Measurements from ENCODE around the gene ZDHHC11B. TPM values are rescaled to one million over a fixed set of nuclear protein-coding genes. Genes with fewer than 3 reads are reported as not detected.
"Not testable (repeated sequence)": the region's sequence is repeated elsewhere in the genome, so short reads cannot be mapped to it uniquely, and the experiment has no call there.

Gene ZDHHC11B
- total and polyA plus RNA-seq, 3 donors from 2014 or later, result 3.0 to 9.0 (median 4.6) TPM

- H3K27me3 ChIP-seq; DNase-seq; H3K4me1 ChIP-seq; H3K4me3 ChIP-seq; H3K9me3 ChIP-seq; H3K27ac ChIP-seq; H3K36me3 ChIP-seq (ENCODE audit: low read depth, missing control alignments); intact Hi-C loops (cut with DNase I; ENCODE audit: low total_unique reads): not testable (repeated sequence)
- WGBS, 2 donors, result 72% methylated on average over 10 of the region's 32 CpGs; no CpG with 5 or more reads in 1 of the 2 donors
Measured at GRCh38 chr5:680118-680795, 104.3 kb downstream of the ZDHHC11B start.

- H3K36me3 ChIP-seq (ENCODE audit: low read depth, missing control alignments); H3K4me3 ChIP-seq; intact Hi-C loops (cut with DNase I; ENCODE audit: low total_unique reads); H3K27ac ChIP-seq; H3K9me3 ChIP-seq; H3K4me1 ChIP-seq; H3K27me3 ChIP-seq; DNase-seq: not testable (repeated sequence)
- 77% methylated on average over 8 to 10 of the region's 17 CpGs for WGBS, 2 donors
Measured at GRCh38 chr5:679166-679895, 105.2 kb downstream of the ZDHHC11B start.

GRCh38 chr5:678521-678920, 106.0 kb downstream of the ZDHHC11B start:
- intact Hi-C loops (cut with DNase I; ENCODE audit: low total_unique reads); H3K36me3 ChIP-seq (ENCODE audit: low read depth, missing control alignments): not testable (repeated sequence)

GRCh38 chr5:677131-678101, 107.1 kb downstream of the ZDHHC11B start:
- intact Hi-C loops (cut with DNase I; ENCODE audit: low total_unique reads), result no loop called here

More at GRCh38 chr5:678521-678920, 106.0 kb downstream of the ZDHHC11B start:
- H3K27ac ChIP-seq, H3K27me3 ChIP-seq, H3K4me3 ChIP-seq, H3K9me3 ChIP-seq, DNase-seq: not testable (repeated sequence)
- H3K4me1 ChIP-seq, result peaks cover 12% of the 10 kb centered on the region
- 92% methylated on average over 10 of the region's 16 CpGs; no CpG with 5 or more reads in 1 of the 2 donors for WGBS, 2 donors

GRCh38 chr5:676699-677076, 107.8 kb downstream of the ZDHHC11B start:
- TF ChIP-seq POLR2A (IDR thresholded peaks at IDR 0.05) (no peak), CTCF (IDR thresholded peaks at IDR 0.05) (no peak)
- intact Hi-C loops (cut with DNase I; ENCODE audit: low total_unique reads), result no loop called here
- Histone ChIP-seq H3K27ac (no peak overlapping the region), H3K4me3 (no peak overlapping the region), H3K36me3 (ENCODE audit: low read depth, missing control alignments) (no peaks in the 10 kb centered on the region), H3K9me3 (no peaks in the 10 kb centered on the region), H3K27me3 (no peaks in the 10 kb centered on the region), H3K4me1 (peaks cover 29% of the 10 kb centered on the region)
- 90% methylated on average over 48 of the region's 48 CpGs for WGBS, 2 donors
- DNase-seq, result no peak

More at GRCh38 chr5:677131-678101, 107.1 kb downstream of the ZDHHC11B start:
- Histone ChIP-seq H3K9me3 (no peaks in the 10 kb centered on the region), H3K27ac (no peak overlapping the region), H3K4me3 (no peak overlapping the region), H3K36me3 (ENCODE audit: low read depth, missing control alignments) (no peaks in the 10 kb centered on the region), H3K4me1 (peaks cover 23% of the 10 kb centered on the region), H3K27me3 (no peaks in the 10 kb centered on the region)
- TF ChIP-seq POLR2A (IDR thresholded peaks at IDR 0.05) (no peak), CTCF (IDR thresholded peaks at IDR 0.05) (no peak)
- peak; percentile 12 for DNase-seq
- 78 to 85% methylated on average over 21 to 44 of the region's 44 CpGs for WGBS, 2 donors
